ENCODE measurements around the gene PIP4P1.

The PIP4P1 gene

GRCh38 chr14:20412876-20413743 is 48.1 kb downstream of the PIP4P1 start, which contains the start of gene TEP1:
TEP1 (minus strand) TSS chr14:20413501; CDS start chr14:20408439, 5,062 bp downstream.
- TF ChIP-seq GATA2 (IDR thresholded peaks at IDR 0.05; ENCODE audit: low read depth, low read length): no peak
- no peak for TF ChIP-seq GATA3 (IDR thresholded peaks at IDR 0.05; ENCODE audit: low read depth, low read length)

- TF ChIP-seq GATA3 (IDR thresholded peaks at IDR 0.05; ENCODE audit: low read depth, low read length): no peak
- TF ChIP-seq GATA2 (IDR thresholded peaks at IDR 0.05; ENCODE audit: low read depth, low read length): no peak
Measured at GRCh38 chr14:20412411-20412810, 48.8 kb downstream of the PIP4P1 start.

GRCh38 chr14:20409226-20409625 is 52.0 kb downstream of the PIP4P1 start:
- no peak for TF ChIP-seq GATA3 (IDR thresholded peaks at IDR 0.05; ENCODE audit: low read depth, low read length)
- TF ChIP-seq GATA2 (IDR thresholded peaks at IDR 0.05; ENCODE audit: low read depth, low read length): no peak
